Measurements from ENCODE around the gene EVPL. TPM values are rescaled to one million over a fixed set of nuclear protein-coding genes. Genes with fewer than 3 reads are reported as not detected.

Gene EVPL
- total and polyA plus RNA-seq, 2 experiments from 2014 or later = 0.47 to 1.3 TPM

GRCh38 chr17:75991396-75991795 lies 35.7 kb downstream of the EVPL start (continued):
- no peak for TF ChIP-seq ZNF462 (CRISPR knock-in tag; IDR thresholded peaks at IDR 0.05)
- no peak for TF ChIP-seq CREB1 (CRISPR knock-in tag; IDR thresholded peaks at IDR 0.05; ENCODE audit: low read depth)
- no peak for TF ChIP-seq EZH2phosphoT487 (IDR thresholded peaks at IDR 0.05; ENCODE audit: unreplicated experiment)
- TF ChIP-seq ETS1 (IDR thresholded peaks at IDR 0.05) = no peak
- TF ChIP-seq EZH2 (IDR thresholded peaks at IDR 0.05; ENCODE audit: low read depth, unreplicated experiment) = no peak
- no peak for TF ChIP-seq JUNB (IDR thresholded peaks at IDR 0.05; ENCODE audit: unreplicated experiment)
- no peak for TF ChIP-seq STAT1 (IDR thresholded peaks at IDR 0.05; ENCODE audit: unreplicated experiment)
- no peak for TF ChIP-seq ZNF114 (CRISPR knock-in tag; IDR thresholded peaks at IDR 0.05)
- TF ChIP-seq NANOG (IDR thresholded peaks at IDR 0.05; ENCODE audit: borderline replicate concordance) = no peak

DNA sequence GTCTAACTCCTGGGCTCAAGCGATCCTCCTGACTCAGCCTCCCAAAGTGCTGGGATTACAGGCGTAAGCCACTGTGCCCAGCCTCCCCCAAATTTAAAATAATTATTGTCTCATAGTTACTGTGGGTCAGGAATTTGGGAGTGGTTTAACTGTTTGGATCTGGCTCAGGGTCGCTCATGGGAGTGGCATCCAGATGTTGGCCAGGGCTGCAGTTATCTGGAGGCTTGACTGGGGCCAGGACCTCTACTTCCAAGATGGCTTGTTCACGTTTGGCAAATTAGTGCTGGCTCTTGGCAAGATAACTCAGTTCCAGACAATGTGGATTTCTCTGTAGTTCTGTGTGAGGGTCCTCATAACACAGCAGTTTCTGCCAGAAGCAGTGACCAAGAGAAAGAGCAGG lies 40.1 kb downstream of the EVPL start:
- no peak overlapping the region for H3K4me3 Mint-ChIP-seq
- no peak overlapping the region for H3K4me2 ChIP-seq
- no peak for ATAC-seq

More for the DNA sequence above, 40.1 kb downstream of the EVPL start:
- no peaks in the 10 kb centered on the region for H4K20me1 ChIP-seq (replicated peaks; ENCODE audit: insufficient read depth)
- peaks cover 24% of the 10 kb centered on the region for H3K4me1 ChIP-seq (ENCODE audit: insufficient read depth)
- H3K27me3 ChIP-seq (ENCODE audit: insufficient read depth) = no peaks in the 10 kb centered on the region
- peaks cover 9% of the 10 kb centered on the region for H3F3A ChIP-seq (replicated peaks; ENCODE audit: low read depth)
- peaks cover 23% of the 10 kb centered on the region for H3K4me1 Mint-ChIP-seq
- H3K9me3 Mint-ChIP-seq = no peaks in the 10 kb centered on the region
- no peak overlapping the region for H2AFZ ChIP-seq
- no peak overlapping the region for H3K4me3 ChIP-seq
- H3K36me3 ChIP-seq (ENCODE audit: insufficient read depth) = no peaks in the 10 kb centered on the region
- H3K27me3 Mint-ChIP-seq (ENCODE audit: insufficient read depth, low read depth, poor library complexity) = peaks cover 3% of the 10 kb centered on the region
- no peak for DNase-seq (ENCODE audit: low spot score)
- H3K27ac Mint-ChIP-seq = no peak overlapping the region
- no peak overlapping the region for H3K27ac ChIP-seq (ENCODE audit: low read depth)
- no peak for TF ChIP-seq REST (IDR thresholded peaks at IDR 0.05; ENCODE audit: unreplicated experiment)
- TF ChIP-seq STAT1 (IDR thresholded peaks at IDR 0.05; ENCODE audit: unreplicated experiment) = no peak
- H3K9me2 ChIP-seq (ENCODE audit: insufficient read depth) = no peaks in the 10 kb centered on the region
- H3K79me2 ChIP-seq (replicated peaks; ENCODE audit: insufficient read depth) = peaks cover 18% of the 10 kb centered on the region
- H3K36me3 Mint-ChIP-seq (ENCODE audit: low read depth) = peaks cover 15% of the 10 kb centered on the region; the same call in 2 of the 3 replicates

All from GM23338 (cell line).